HG03175 (cell line): Measurements from ENCODE around the gene LILRA5.
"Not testable (repeated sequence)": the region's sequence is repeated elsewhere in the genome, so short reads cannot be mapped to it uniquely, and the experiment has no call there.

Experiments
- ATAC-seq: cut with Tn5 transposase; IDR thresholded peaks from one replicate; pipeline ENCODE4 v1.9.1; 2021; ENCODE audit warnings: mild to moderate bottlenecking, moderate library complexity; ENCODE audit not compliant: unreplicated experiment

Gene LILRA5

DNA sequence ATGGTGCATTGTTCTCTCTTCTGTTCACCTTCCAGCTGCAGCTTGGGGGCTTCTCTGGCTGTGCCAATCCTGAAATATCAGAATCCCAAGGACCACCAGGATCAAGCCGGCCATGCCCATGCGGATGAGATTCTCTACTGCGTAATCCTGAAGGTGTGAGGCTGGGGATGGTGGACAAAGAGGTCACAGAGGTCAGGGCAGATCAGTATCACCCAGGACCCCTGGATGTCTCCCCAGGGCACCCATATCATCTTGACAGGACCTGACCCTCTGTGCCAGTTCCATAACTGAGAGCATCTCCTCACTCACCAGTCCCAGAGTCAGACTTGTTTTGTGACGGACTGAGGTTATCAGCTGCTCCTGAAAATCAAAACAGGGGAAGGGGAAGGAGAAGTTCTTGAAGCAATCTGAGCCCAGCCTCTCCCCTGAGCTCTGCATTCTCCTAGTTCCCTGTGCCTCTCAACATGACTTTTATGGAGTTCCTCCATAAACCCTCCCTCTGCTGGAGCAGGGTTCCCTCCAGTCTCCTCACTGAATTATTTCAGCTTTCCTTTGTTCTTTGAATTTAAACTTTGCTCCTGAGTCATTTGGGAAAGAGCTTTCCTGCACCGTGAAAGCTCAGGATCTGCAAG lies 5.5 kb downstream of the LILRA5 start:
- ATAC-seq: no peak

DNA sequence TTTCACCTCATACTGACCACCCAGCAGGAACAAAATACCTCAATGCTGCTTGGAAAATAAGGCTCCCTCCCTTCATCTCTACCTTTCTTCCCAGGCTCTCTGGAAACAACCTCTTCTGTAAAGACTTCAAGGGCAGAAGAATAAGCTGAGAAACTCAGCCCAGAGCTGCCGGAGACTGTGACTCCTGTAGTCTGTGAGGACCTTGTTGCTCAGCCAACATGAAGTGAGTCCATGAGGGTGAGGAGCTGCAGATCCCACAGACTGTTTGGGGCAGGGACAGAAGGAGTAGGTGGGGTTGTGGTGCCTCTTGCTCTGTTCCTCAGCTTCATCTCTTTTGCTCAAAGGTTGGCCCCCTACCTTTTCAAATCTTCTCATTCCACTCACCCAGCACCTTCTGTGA lies 7.8 kb downstream of the LILRA5 start:
- no peak for ATAC-seq

DNA sequence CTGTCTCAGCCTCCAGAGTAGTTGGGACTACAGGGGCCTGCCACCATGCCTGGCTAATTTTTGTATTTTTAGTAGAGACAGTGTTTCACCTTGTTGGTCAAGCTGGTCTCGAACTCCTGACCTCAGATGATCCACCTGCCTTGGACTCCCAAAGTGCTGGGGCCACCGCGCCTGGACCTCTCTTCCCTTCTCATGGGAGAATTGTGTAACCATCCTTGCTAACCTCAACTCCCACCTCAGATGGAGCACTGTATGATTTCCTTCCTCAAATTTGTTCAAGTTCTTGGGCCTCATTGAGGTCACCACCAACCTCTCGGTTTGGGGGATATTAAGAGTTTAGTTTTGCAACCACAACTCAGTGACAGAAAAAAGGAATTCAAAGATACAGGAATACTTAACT lies 10.7 kb downstream of the LILRA5 start:
- no peak for ATAC-seq

DNA sequence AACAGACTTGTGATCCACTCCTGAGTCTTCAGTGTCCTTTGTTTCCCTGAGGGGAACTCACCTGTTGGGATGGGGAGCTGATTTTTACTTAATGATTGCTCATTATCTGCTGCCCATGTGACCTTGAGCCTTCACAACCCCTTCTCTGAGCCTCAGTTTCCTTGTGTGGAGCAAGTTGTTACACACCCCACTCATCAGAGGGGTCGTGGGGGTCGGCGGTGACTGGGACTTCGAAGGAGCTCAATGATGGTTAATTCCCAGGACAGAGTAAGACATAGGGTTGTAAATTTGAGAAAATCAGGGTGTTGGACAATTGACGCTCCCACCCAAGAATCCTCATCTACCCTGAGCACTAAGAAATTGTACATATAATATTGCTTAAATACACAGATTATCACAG lies 13.5 kb downstream of the LILRA5 start:
- no peak for ATAC-seq

DNA sequence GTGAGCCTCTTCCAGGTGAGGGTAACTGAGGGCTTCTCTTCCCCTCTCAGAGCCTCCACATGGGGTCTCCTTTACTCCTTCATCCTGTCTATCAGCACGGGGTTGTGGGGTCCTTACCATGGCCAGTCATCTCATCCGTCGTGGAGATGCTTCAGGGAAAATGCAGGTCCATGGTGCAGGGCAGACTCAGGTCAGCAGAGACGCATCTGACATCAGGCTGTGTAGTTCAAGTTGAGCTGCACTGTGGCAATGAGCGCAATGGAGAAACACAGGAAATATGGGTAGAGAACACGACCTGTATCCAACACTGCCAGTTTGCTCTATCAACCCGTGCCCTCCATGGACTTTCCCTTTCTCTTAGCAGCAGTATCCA lies 13.9 kb downstream of the LILRA5 start:
- ATAC-seq: no peak

DNA sequence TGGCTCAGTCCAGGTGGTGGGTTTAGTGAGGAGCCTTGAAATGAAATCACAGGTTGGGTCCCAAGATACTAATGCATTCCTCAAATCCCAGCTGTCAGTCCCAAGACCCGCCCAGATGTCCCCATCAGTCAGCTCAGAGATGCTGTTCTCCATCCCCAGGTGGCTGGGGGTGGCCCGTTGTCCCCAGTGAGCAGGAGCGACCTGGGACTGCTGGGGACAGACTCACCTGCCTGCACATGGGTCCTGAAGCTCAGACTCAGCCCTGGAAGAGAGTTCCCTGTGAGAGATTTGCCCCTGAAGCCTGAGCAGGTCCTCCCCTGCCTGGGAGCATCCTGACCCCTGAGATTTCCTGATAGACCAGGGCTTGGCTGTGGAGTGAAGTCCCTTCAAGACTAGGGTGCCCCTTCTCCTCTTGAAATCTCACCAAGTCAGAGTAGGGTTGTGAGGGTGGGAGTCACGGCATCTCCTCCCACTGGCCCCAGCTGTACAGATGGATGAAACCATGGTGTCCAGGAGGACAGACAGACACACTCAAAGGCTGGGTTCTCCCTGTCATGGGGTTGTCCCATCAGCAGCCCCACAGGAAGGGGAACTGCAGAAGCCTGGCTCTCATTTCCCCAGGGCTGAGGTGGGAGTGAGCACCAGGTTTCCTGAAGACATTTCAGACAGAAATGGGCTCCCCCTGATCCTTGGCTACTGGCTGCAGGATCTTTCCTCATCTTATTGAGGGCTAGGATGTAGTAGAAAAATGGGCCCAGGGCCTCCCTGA lies 14.4 kb downstream of the LILRA5 start:
- ATAC-seq: no peak

DNA sequence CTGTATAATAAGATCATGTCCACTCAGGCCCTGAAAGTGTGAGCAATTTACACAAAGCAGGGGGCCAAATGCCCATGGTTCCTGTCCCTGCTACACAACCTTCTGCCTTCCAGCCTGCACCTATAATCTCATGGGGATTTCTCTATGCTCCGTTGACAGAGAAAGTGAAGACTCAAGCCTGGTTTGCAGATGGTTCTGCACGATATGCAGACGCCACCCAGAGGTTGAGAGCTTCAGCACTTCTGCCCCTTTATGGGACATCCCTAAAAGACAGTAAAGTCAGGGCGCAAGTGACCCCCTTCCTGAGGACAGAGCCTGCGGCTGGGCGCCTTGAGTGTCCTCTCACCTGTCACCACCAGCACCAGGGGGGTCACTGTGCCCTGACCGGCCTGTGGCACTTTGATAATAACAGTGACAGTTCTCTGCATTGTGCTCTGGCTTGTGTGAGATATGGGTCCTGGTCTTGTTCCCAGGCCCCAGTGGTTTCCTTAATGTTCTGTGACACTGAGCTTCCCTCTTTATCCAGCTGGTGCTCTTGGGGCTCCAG lies 15.1 kb downstream of the LILRA5 start:
- ATAC-seq: no peak

DNA sequence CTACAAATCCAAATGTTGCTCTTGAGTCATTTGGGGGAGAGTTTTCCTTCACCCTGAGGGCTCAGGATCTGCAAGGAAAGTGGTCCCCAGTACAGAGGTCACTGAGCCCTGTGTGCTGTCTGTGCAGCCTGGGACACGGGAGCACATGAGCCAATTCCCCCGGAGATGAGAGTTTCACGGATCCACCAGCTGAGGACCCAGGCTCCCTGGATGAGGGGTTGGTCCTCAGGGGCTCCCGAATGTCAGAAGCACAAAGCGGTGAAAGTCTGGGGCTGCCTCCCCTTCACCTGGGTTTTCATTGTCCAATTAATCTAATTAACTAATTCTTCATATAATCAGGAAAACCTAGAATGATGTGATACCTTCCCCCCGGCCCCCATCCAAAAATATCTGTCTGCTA lies 18.4 kb downstream of the LILRA5 start:
- no peak for ATAC-seq

DNA sequence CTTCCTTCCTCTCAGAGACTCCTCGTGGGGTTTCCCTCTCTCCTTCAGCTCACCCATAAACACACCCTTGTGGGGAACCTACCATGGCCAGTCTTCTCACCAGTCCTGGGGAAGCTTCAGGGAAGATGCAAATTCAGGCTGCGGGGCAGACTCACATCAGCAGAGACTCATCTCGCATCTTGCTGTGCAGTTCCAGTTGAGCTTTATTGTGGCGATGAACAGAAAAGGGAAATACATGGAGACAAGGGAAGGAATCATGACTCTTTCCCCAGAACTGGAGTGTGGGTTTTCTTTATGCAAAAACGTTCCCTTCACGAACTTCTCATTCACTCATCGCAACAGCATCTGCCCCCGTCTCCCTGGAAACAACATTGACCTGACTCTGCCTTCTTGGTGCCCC lies 23.8 kb downstream of the LILRA5 start:
- ATAC-seq: not testable (repeated sequence)

DNA sequence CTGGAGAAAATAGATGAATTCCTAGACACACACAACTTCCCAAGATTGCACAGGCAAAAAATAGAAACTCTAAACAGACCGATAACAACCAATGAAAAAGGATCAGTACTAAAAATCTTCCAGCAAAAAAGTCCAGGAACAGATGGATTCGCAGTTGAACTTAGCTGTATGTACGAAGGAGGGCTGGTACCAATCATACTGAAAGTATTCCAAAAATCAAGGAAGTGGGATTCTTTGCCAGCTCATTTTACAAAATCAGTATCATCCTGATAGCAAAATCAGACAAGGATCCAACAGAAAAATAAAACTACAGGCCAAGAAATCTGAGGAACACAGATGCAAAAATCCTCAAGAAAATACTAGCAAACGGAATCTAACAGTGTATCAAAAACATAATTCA lies 25.5 kb downstream of the LILRA5 start:
- no peak for ATAC-seq

DNA sequence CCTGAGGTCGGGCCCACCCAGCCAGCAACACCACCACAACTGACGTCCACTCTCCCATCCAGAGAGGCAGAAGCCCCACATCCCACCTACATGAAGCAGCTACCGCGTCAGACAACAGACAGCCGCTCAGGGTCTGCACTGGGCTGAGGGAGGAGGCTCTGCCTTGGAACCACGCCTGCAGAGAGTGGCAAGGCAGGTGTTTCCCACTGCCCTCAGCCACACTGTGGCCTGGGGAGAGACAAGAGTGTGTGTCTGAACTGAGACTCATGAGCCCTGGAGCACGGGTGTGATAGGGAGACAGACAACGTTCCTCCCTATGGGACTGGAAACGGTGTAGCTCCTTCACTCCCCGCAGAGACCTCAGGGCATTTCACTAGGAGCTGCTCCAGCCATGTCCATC lies 26.7 kb downstream of the LILRA5 start:
- ATAC-seq: not testable (repeated sequence)

DNA sequence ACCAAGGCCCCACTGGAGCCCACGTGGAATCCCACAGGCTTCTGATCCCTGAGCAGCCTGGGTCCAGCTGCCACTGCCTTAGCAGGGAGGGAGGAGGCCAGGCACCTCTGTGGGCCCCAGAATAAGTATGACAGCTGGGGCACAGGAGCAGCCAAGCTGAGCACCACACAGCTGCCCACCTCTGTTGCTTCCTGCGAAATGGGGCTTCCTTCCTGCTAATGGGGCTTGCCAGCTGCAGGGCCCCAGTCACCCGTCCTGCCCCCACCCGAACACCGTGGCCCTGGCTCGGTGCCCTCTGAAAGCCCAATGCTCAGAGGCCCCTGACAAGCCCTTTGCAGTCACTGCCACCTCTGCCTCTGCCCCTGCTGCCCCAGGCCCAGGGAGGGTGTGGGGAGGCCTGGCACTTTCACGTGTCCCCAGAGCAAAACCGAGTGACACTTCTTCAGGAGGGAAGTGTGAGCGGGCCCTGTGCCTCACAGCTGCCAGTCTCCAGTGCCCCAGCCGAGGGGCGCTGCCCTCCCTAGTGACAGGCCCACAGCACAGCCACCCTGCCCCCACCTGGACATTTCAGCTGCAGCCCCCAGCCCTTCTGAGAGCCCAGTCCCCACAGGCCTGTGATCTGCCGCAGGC lies 27.4 kb downstream of the LILRA5 start:
- ATAC-seq: not testable (repeated sequence)

DNA sequence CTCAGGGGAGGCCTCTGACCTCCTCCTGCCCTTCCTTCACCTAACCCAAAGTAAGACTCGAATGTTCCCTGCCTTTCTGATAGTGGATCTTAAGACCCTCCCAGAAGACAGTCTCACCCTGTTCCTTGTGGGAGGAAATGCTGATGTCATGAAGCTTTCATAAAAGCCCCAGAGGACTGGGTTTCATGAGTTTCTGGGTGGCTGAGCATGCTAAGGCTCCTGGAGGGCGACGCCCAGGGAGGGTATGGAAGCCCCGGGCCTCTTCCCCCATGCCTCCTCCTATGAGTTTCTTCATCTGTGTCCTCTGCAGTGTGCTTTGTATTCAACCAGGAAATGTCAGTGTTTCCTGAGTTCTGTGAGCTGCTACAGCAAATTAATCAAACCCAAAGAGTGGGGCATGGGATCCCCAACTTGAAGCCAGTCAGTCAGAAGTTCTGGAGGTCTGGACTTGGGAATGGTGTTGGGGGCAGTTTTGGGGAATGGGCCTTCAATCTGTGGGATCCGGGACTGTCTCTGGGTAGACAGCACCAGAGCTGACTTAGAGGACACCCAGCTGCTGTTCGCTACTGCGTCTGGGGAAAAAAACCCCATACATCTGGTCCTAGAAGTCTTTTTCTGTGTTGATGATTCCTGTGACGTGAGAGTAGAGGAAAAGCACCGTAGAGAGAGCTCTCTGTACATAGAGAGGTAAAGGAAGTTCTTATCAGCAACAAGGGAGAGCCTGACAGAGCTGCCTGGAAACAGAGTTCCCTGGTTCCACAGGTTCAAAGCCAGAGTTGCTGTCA lies 30.1 kb downstream of the LILRA5 start:
- no peak for ATAC-seq

DNA sequence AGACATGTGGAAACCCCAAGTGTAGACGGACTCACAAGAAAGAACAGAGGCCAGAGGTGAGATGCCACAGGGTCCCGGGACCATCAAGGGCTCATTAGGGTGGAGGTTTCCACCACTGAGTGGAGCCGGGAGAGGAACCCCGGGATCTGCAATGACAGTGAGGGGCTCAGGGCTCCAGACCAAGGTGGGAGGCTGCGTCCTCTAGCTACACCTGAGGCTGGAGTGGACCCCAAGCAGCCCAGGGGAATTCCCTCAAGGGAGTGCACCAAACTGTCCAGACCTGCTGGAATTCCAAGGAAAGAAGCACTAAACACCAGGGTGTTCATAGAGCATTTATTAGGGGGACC lies 31.3 kb downstream of the LILRA5 start:
- not testable (repeated sequence) for ATAC-seq

DNA sequence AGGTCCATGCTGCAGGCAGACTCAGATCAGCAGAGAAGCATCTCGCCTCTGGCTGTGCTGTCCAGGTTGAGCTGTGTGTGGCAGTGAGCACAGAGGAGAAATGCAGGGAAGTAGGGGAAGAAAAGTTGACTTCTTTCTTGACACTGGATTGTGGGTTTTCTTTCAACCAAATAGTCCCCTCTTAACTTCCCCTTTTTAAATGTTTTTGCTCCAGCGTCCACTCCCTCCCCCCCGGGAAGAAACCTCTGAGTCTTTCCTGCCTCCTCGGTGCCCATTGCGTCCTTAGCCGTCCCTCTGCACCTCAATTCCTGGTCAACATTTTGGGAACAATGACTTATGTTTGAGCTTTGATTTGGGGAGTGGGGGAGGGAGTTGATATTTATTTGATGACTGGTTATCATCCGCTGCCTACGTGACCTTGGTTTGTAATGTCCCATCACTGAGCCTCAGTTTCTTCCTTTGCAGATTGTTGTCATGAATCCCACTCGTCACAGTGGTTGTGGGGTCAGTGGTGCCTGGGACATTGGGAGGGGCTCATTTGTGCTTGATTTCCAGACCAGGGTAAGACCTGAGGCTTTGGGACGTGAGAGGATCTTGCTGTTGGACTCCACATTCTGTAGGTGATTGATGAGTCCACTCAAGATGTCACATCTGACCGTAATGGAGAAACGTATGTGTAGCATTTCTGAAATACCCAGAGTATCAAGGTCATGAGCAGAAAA lies 31.8 kb downstream of the LILRA5 start, which contains the start of gene LILRB2:
Gene LILRB2 (minus strand): TSS at position 104 of the 722 bp plus-strand sequence. CDS start 614 bp downstream, outside the sequence.
- ATAC-seq: no peak

DNA sequence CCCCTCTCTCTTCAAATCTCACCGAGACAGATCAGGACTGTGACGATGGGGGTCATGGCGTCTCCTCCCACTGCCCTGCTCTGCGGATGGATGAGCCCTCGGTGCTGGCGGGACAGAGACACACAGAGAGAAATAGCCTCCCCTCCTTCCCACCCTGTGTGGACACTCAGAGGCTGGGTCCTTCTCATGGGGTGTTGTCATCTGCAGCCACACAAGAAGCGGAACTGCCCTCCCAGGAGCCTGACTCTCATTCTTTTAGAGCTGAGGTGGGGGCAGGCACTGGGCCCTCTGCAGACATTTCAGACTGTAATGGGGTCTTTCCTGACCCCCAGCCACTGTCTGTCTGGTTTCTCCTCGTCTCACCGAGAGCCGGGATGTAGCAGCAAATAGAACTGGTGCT lies 32.5 kb downstream of the LILRA5 start:
- ATAC-seq: not testable (repeated sequence)

DNA sequence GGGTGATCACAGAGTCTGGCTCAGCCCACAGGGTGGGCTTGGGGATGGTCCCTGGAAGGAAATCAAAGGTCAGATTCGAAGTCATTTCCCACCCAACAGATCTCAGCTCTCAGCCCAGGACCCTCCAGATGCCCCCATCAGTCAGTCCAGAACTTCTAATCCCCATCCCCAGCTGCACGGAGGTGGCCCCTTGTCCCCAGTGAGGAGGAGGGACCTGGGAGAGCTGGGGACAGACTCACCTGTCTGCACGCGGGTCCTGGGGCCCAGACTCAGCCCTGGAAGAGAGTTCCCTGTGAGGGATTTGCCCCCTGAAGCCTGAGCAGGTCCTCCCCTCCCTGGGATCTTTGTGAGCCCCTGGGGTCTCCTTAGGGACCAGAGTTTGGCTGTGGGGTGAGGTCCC lies 32.9 kb downstream of the LILRA5 start:
- not testable (repeated sequence) for ATAC-seq

DNA sequence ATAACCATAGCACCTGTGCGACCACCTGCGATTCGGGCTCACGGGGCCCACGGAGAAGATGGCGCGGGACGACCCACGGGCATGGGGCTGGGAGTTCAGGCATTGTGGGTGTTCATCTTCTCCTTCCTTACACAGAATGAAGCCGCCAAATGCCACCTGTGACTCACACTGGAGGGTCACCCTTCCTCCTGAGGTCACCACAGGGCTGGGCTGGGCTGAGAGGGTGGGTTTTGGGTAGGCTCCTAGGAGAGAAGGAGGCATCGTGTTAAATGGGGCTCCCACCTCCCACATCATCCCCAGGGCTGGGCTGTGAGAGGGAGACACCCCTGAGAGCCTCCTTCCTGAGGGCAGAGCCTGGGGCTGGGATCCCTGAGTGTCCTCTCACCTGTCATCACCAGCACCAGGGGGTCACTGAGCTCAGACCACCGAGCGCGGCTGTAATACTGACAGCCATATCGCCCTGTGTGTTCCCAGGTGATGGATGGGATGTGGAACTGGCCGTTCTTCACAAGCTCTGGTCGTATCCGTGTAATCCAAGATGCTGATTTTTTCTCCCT lies 33.5 kb downstream of the LILRA5 start:
- ATAC-seq: no peak

DNA sequence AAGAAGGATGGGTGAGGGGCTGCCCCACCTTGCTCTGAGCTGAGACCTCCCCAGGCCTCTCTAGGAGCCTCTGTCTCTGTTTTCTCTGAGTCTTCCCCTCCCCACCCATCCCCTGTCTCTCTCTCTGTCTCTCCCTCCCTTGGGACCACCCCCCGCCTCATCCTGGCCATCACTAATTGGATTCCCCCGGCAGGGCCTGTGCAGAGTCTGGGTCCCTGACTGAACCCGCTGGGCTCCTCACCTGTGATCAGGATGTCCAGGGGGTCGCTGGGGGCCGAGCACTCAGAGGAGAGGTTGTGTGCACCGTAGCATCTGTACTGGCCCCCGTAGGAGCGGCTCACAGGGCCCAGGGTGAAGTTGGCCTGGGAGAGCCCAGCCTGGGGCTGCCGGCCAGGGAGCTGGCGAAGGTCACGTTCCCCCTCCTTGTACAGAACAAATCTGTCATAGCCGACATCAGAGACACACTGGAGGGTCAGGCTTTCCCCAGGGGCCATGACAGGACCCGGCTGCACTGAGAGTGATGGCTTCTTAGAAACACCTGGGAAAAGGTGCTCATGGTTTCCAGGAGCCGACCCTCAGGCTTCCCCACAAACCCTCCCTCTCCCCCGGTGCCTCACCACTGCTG lies 34.3 kb downstream of the LILRA5 start:
- not testable (repeated sequence) for ATAC-seq

DNA sequence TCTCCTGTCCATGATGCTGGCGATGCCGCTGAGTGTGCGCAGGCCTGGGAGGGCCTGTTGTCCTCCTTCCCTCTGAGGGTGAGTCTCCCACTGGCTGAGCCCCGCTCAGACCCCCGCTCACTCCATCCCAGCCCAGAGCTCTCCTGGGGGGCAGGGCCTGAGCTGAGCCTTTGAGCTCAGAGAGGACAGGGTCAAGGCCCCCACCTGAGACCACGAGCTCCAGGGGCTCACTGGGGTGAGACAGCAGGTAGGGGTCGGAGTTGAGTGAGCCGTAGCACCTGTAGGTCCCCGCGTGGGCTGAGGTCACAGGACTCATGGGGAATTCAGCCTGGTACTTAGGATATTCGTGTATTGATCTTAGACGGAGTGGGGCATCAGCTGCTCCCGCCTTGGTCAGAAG lies 34.9 kb downstream of the LILRA5 start:
- ATAC-seq: not testable (repeated sequence)
